ENCODE measurements around the gene PARD3.

PARD3 gene

DNA sequence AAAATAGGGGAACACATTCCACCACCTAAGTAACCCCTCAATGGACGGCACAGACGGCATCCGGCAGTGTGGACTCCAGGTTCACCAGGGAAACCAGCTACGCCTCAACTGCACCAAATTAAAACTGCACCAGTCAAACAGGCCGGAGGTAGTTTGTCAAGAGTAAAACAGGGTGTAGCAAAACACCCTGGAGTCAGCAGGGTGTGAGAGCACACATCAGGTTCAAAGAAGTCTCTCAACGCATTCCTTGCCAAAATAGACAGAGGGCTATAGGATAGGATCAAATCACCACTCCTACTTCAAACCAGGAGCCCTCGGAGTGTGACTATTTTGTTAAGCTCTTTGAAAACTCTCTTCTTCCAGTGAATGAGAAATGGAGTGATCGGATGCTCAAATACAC lies 135.9 kb downstream of the PARD3 start:
- no peak for TF ChIP-seq CTCF (conservative IDR thresholded peaks at IDR 0.05)
- no peak overlapping the region for H3K27ac ChIP-seq

- TF ChIP-seq CTCF (conservative IDR thresholded peaks at IDR 0.05) = no peak
- no peak overlapping the region for H3K27ac ChIP-seq
Observed at GRCh38 chr10:34677591-34677990, 137.5 kb downstream of the PARD3 start.

- TF ChIP-seq CTCF (conservative IDR thresholded peaks at IDR 0.05) = no peak
- no peak overlapping the region for H3K27ac ChIP-seq
Observed at GRCh38 chr10:34677132-34677531, 138.0 kb downstream of the PARD3 start.

- no peak overlapping the region for H3K27ac ChIP-seq
- TF ChIP-seq CTCF (conservative IDR thresholded peaks at IDR 0.05) = no peak
Observed at GRCh38 chr10:34674176-34674575, 140.9 kb downstream of the PARD3 start.

DNA sequence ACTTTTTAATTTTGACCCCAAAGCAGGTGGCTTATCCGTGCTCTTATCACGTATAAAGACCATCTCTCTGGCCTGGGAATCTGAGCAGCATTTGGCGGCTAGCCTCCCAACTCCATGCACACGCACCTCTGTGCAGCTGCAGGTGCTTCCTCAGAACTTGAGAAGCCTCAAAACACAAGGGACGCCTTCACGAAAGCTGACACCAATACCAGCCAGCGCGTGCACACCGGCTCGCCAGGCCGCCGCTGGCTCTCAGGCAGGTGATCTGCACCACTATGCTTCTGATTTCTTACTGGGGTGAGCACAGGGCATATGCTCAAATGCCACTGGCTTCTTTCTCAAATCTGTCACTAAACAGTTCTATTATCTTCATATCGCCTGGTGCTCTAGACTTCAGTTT lies 145.0 kb downstream of the PARD3 start:
- TF ChIP-seq CTCF (conservative IDR thresholded peaks at IDR 0.05) = no peak
- H3K27ac ChIP-seq = no peak overlapping the region

GRCh38 chr10:34669079-34669478 lies 146.0 kb downstream of the PARD3 start:
- TF ChIP-seq CTCF (conservative IDR thresholded peaks at IDR 0.05) = no peak
- no peak overlapping the region for H3K27ac ChIP-seq

GRCh38 chr10:34667177-34667576 lies 147.9 kb downstream of the PARD3 start:
- no peak overlapping the region for H3K27ac ChIP-seq
- no peak for TF ChIP-seq CTCF (conservative IDR thresholded peaks at IDR 0.05)
